Hematopoietic multipotent progenitor cell treated with erythropoietin and hydrocortisone succinate and interleukin-3 and kit ligand, for 17 days (in vitro differentiated cells): Measurements from ENCODE around the gene PIGW.
A peak's percentile ranks its signal among the peaks of the same experiment; 100 is the strongest.

ENCODE experiments used
- DNase-seq: peaks from one replicate; pipeline ENCODE4 v3.0.0-alpha.2; 2015; ENCODE audit warnings: low spot score

PIGW gene

GRCh38 chr17:36546418-36547093 is 11.8 kb downstream of the PIGW start:
- DNase-seq = peak; percentile 28

DNA sequence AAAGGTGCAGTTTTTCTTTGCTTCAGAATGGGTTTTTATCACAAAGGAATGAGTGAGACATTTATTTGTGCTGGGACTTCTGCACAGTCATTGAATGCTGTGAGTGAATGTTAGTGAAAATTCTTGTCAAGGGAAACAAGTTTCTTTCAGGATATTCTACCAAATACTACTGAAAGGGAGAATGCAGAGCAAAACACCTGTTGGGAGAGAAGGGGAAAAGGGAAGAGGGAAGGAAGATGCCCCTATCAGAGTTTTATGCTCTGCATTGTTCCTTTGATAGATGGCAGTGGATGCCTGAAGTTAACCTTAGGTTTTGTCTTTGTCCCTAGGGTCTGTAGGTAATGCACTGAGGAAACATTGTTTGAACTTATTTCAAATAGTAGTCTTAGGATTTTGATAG is 13.0 kb downstream of the PIGW start:
- no peak for DNase-seq

DNA sequence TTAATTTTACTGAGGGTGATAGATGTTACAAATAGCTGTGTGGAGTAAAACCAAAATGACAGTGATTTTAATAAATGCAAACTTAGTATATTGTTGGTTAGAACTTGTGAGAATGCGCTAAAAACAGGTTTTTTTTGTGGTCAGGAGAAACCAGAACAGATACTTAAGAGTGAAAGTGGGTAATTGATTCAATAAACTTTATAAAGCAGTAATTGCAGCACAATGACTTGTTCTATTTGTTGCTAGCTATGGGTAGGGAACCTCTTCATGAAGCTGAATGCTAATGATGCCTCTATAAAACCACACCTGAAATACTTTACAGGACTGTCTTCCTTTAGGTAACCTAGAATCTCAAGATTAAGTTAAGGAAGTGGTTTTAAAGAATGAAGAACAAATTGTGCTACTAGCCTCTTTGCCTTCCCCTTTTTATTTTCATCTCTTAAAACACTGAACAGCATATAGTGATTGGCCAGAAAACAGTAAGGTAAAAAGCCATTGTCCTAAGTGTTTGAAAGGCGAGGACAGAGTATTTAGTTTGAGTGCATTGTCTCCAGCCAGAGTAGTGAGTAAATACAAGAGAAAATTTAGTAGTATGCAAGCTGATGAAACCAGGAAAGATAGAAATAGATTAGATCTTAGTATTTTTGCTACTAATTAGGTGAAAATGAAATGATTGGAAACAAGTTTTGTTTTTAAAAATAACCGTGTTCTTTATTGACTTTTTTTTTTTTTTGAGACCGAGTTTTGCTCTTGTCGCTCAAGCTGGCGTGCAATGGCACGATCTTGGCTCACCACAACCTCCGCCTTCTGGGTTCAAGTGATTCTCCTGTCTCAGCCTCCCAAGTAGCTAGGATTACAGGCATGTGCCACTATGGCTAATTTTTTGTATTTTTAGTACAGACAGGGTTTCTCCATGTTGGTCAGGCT is 16.0 kb downstream of the PIGW start:
- no peak for DNase-seq

DNA sequence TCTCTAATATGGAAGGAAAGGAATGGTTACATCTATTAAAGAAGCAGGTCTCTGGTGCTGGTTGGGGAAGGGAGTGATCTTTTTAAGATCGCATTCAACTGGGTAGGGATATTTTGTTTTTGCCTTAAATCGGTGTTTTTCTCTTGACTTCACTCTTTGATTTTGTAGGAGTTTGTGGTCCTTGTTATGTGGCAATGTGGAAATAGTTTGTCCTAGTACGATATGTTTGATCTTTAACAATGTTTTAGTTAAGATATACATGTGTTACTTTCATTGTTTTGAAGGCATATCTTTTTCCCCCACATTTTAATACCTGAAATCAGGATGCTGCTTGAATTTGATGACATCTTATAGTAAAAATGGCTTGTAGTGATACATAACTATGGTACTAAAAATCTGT is 18.7 kb downstream of the PIGW start:
- no peak for DNase-seq

GRCh38 chr17:36566081-36566480 is 31.3 kb downstream of the PIGW start:
- DNase-seq = no peak

GRCh38 chr17:36575028-36575427 is 40.2 kb downstream of the PIGW start:
- no peak for DNase-seq

DNA sequence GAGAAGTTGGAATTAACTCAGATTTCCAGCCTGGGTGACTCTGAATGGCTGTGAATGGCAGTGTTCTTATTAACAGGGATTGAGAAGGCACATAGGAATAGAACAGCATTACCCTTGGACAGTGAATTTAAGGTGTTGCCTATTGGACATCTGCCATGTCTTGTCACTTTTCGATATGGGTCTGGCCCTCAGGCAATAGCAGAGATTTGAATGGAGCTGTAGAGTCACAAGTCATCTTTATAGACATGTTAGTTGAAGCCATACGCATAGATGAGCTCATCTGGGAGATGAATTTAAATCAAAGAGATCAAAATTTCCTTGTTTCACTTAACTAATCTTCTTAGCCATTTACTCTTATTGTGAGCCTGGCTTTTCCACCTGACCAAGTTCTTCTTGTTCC is 42.0 kb downstream of the PIGW start:
- no peak for DNase-seq

DNA sequence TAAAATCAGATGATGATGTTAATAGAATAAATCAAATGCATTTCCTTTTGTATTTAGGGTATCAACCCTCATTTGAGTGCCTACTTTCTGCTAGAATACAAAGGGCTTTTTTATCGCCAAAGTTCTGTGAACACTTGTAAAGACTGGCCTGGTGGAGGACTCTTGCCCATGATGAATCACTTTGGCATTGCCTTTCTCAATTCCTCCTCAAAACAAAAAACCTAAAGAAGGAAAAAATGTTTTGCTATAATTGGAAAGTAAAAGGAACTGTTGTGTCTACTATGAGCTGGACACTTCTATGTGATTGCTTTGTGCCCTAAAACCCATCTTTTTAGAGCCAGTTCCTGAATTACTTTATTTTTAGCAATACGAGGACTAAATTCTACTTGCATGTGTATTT is 43.9 kb downstream of the PIGW start:
- no peak for DNase-seq

GRCh38 chr17:36583787-36584186 is 49.0 kb downstream of the PIGW start:
- DNase-seq = no peak

- DNase-seq = no peak
Observed at GRCh38 chr17:36586138-36586537, 51.4 kb downstream of the PIGW start.
